ENCODE data around the gene KAT8.
"Not testable (repeated sequence)": the region's sequence is repeated elsewhere in the genome, so short reads cannot be mapped to it uniquely, and the experiment has no call there.

Gene KAT8

GRCh38 chr16:31100876-31101641 lies 16.4 kb upstream of the KAT8 start:
- not testable (repeated sequence) for H3K79me1 ChIP-seq (ENCODE audit: low read length); H3K79me2 ChIP-seq (ENCODE audit: control insufficient read depth, insufficient read depth, low read length, poor library complexity); H2BK5ac ChIP-seq (ENCODE audit: low read depth, low read length, poor library complexity); H2AFZ ChIP-seq (ENCODE audit: insufficient read depth, low read length, poor library complexity); H3K9me3 ChIP-seq (ENCODE audit: insufficient read depth, low read depth, low read length); H3K27ac ChIP-seq (ENCODE audit: low read depth, low read length); H2AK5ac ChIP-seq (ENCODE audit: low read length); H3K4me3 ChIP-seq (ENCODE audit: low read depth, low read length); H3K36me3 ChIP-seq (ENCODE audit: control insufficient read depth in 1 of 2, insufficient read depth in 2 of 2, low read length in 2 of 2); H3K4ac ChIP-seq (ENCODE audit: low read depth, low read length); H2BK120ac ChIP-seq (ENCODE audit: insufficient read depth, low read length, poor library complexity); H3K4me2 ChIP-seq (ENCODE audit: low read length); H3K18ac ChIP-seq (ENCODE audit: low read length); H2BK12ac ChIP-seq (ENCODE audit: low read length); H4K12ac ChIP-seq (ENCODE audit: low read depth, low read length); H4K8ac ChIP-seq (ENCODE audit: low read depth, low read length); H3K27me3 ChIP-seq (ENCODE audit: insufficient read depth, low read length); DNase-seq; H3K4me1 ChIP-seq (ENCODE audit: control insufficient read depth in 1 of 2, insufficient read depth in 2 of 2, low read length in 2 of 2); H3K14ac ChIP-seq (ENCODE audit: low read length); H4K91ac ChIP-seq (ENCODE audit: low read depth, low read length); H3K9ac ChIP-seq (ENCODE audit: low read length)
- peak overlapping the region; percentile 99 for H3K23ac ChIP-seq (ENCODE audit: low read length)
- WGBS (ENCODE audit: extremely low coverage, insufficient coverage, insufficient read length), result no CpG with 5 or more reads among the region's 13 CpGs

GRCh38 chr16:31105677-31106213 lies 11.7 kb upstream of the KAT8 start:
- Histone ChIP-seq H2BK12ac (ENCODE audit: low read length) (no peak overlapping the region), H4K12ac (ENCODE audit: low read depth, low read length) (no peak overlapping the region), H2AFZ (ENCODE audit: insufficient read depth, low read length, poor library complexity) (peak overlapping the region; percentile 32), H2BK5ac (ENCODE audit: low read depth, low read length, poor library complexity) (no peak overlapping the region), H2BK120ac (ENCODE audit: insufficient read depth, low read length, poor library complexity) (no peak overlapping the region), H4K91ac (ENCODE audit: low read depth, low read length) (no peak overlapping the region), H3K9ac (ENCODE audit: low read length) (no peak overlapping the region), H3K79me1 (ENCODE audit: low read length) (peaks cover 6% of the 10 kb centered on the region), H3K27ac (ENCODE audit: low read depth, low read length) (no peak overlapping the region), H3K4me2 (ENCODE audit: low read length) (peak overlapping the region; percentile 29), H3K27me3 (ENCODE audit: insufficient read depth, low read length) (no peaks in the 10 kb centered on the region), H3K4me1 (ENCODE audit: control insufficient read depth in 1 of 2, insufficient read depth in 2 of 2, low read length in 2 of 2) (peaks cover 0 to 14% of the 10 kb centered on the region in 2 experiments), H4K8ac (ENCODE audit: low read depth, low read length) (no peak overlapping the region), H3K4me3 (ENCODE audit: low read depth, low read length) (no peak overlapping the region), H3K18ac (ENCODE audit: low read length) (no peak overlapping the region), H3K36me3 (ENCODE audit: control insufficient read depth in 1 of 2, insufficient read depth in 2 of 2, low read length in 2 of 2) (peaks cover 15 to 17% of the 10 kb centered on the region in 2 experiments), H3K14ac (ENCODE audit: low read length) (no peak overlapping the region), H3K23ac (ENCODE audit: low read length) (no peak overlapping the region), H3K79me2 (ENCODE audit: control insufficient read depth, insufficient read depth, low read length, poor library complexity) (peaks cover 6% of the 10 kb centered on the region), H3K4ac (ENCODE audit: low read depth, low read length) (no peak overlapping the region), H2AK5ac (ENCODE audit: low read length) (no peak overlapping the region), H3K9me3 (ENCODE audit: insufficient read depth, low read depth, low read length) (peaks cover 3% of the 10 kb centered on the region)
- WGBS (ENCODE audit: extremely low coverage, insufficient coverage, insufficient read length), result no CpG with 5 or more reads among the region's 33 CpGs
- DNase-seq, result peak; percentile 69 to 87

GRCh38 chr16:31106509-31107464 lies 10.7 kb upstream of the KAT8 start:
- no peak overlapping the region for H2BK12ac ChIP-seq (ENCODE audit: low read length)
- no peak overlapping the region for H3K4ac ChIP-seq (ENCODE audit: low read depth, low read length)
- no peak overlapping the region for H3K9ac ChIP-seq (ENCODE audit: low read length)
- H3K4me3 ChIP-seq (ENCODE audit: low read depth, low read length), result no peak overlapping the region
- no peak overlapping the region for H4K91ac ChIP-seq (ENCODE audit: low read depth, low read length)
- no peak overlapping the region for H2AFZ ChIP-seq (ENCODE audit: insufficient read depth, low read length, poor library complexity)
- no peak overlapping the region for H3K23ac ChIP-seq (ENCODE audit: low read length)
- H3K4me1 ChIP-seq (ENCODE audit: control insufficient read depth in 1 of 2, insufficient read depth in 2 of 2, low read length in 2 of 2), result peaks cover 0 to 14% of the 10 kb centered on the region in 2 experiments
- DNase-seq, result no peak
- H3K79me1 ChIP-seq (ENCODE audit: low read length), result peaks cover 6% of the 10 kb centered on the region
- H3K27me3 ChIP-seq (ENCODE audit: insufficient read depth, low read length), result no peaks in the 10 kb centered on the region
- H4K12ac ChIP-seq (ENCODE audit: low read depth, low read length), result no peak overlapping the region
- H3K4me2 ChIP-seq (ENCODE audit: low read length), result no peak overlapping the region
- H2BK120ac ChIP-seq (ENCODE audit: insufficient read depth, low read length, poor library complexity), result no peak overlapping the region
- peaks cover 3% of the 10 kb centered on the region for H3K9me3 ChIP-seq (ENCODE audit: insufficient read depth, low read depth, low read length)
- no peak overlapping the region for H4K8ac ChIP-seq (ENCODE audit: low read depth, low read length)
- peaks cover 26 to 27% of the 10 kb centered on the region in 2 experiments for H3K36me3 ChIP-seq (ENCODE audit: control insufficient read depth in 1 of 2, insufficient read depth in 2 of 2, low read length in 2 of 2)
- H3K14ac ChIP-seq (ENCODE audit: low read length), result no peak overlapping the region
- WGBS (ENCODE audit: extremely low coverage, insufficient coverage, insufficient read length), result no CpG with 5 or more reads among the region's 28 CpGs
- no peak overlapping the region for H3K27ac ChIP-seq (ENCODE audit: low read depth, low read length)
- H2BK5ac ChIP-seq (ENCODE audit: low read depth, low read length, poor library complexity), result no peak overlapping the region
- no peak overlapping the region for H3K18ac ChIP-seq (ENCODE audit: low read length)
- H3K79me2 ChIP-seq (ENCODE audit: control insufficient read depth, insufficient read depth, low read length, poor library complexity), result peaks cover 6% of the 10 kb centered on the region
- no peak overlapping the region for H2AK5ac ChIP-seq (ENCODE audit: low read length)

GRCh38 chr16:31107465-31107867 lies 10.0 kb upstream of the KAT8 start:
- WGBS (ENCODE audit: extremely low coverage, insufficient coverage, insufficient read length), result no CpG with 5 or more reads among the region's 6 CpGs
- no peak for DNase-seq
- H3K4me3 ChIP-seq (ENCODE audit: low read depth, low read length), result no peak overlapping the region

More at GRCh38 chr16:31107465-31107867, 10.0 kb upstream of the KAT8 start:
- Histone ChIP-seq H3K4me2 (ENCODE audit: low read length) (no peak overlapping the region), H3K79me1 (ENCODE audit: low read length) (peaks cover 6% of the 10 kb centered on the region), H3K4me1 (ENCODE audit: control insufficient read depth in 1 of 2, insufficient read depth in 2 of 2, low read length in 2 of 2) (peaks cover 0 to 14% of the 10 kb centered on the region in 2 experiments), H2BK120ac (ENCODE audit: insufficient read depth, low read length, poor library complexity) (no peak overlapping the region), H3K79me2 (ENCODE audit: control insufficient read depth, insufficient read depth, low read length, poor library complexity) (peaks cover 6% of the 10 kb centered on the region), H3K9ac (ENCODE audit: low read length) (no peak overlapping the region), H4K12ac (ENCODE audit: low read depth, low read length) (no peak overlapping the region), H3K4ac (ENCODE audit: low read depth, low read length) (no peak overlapping the region), H3K27me3 (ENCODE audit: insufficient read depth, low read length) (no peaks in the 10 kb centered on the region), H2BK5ac (ENCODE audit: low read depth, low read length, poor library complexity) (no peak overlapping the region), H4K91ac (ENCODE audit: low read depth, low read length) (no peak overlapping the region), H2AFZ (ENCODE audit: insufficient read depth, low read length, poor library complexity) (no peak overlapping the region), H3K27ac (ENCODE audit: low read depth, low read length) (no peak overlapping the region), H3K18ac (ENCODE audit: low read length) (no peak overlapping the region), H4K8ac (ENCODE audit: low read depth, low read length) (no peak overlapping the region), H2BK12ac (ENCODE audit: low read length) (no peak overlapping the region), H2AK5ac (ENCODE audit: low read length) (no peak overlapping the region), H3K9me3 (ENCODE audit: insufficient read depth, low read depth, low read length) (peaks cover 3% of the 10 kb centered on the region), H3K23ac (ENCODE audit: low read length) (no peak overlapping the region), H3K14ac (ENCODE audit: low read length) (no peak overlapping the region), H3K36me3 (ENCODE audit: control insufficient read depth in 1 of 2, insufficient read depth in 2 of 2, low read length in 2 of 2) (peaks cover 33 to 34% of the 10 kb centered on the region in 2 experiments)
